ENCODE results near the gene STAP1. TPM values are rescaled to one million over a fixed set of nuclear protein-coding genes. Genes with fewer than 3 reads are reported as not detected.
"Not testable (repeated sequence)": the region's sequence is repeated elsewhere in the genome, so short reads cannot be mapped to it uniquely, and the experiment has no call there.

The STAP1 gene
- 0.08 and 0.58 TPM in 2 replicates for total RNA-seq (2014; rRNA removed; shearing (Covaris generic))

- H3K27me3 ChIP-seq = no peaks in the 10 kb centered on the region
- H3K36me3 ChIP-seq = no peaks in the 10 kb centered on the region
- H3K4me3 ChIP-seq = no peak within 1 kb of the TSS
- peaks cover 25% of the 10 kb centered on the region for H3K4me1 ChIP-seq
- H3K9me3 ChIP-seq (replicated peaks) = no peaks in the 10 kb centered on the region
- peak; percentile 33 to 68 for DNase-seq
- H3K27ac ChIP-seq = no peak within 1 kb of the TSS; the same call in 1 of the 2 replicates
Observed at GRCh38 chr4:67558493-67558892, at the start of gene STAP1. STAP1 (plus strand) TSS chr4:67558727; CDS start chr4:67558810, 83 bp downstream.

GRCh38 chr4:67512501-67512900, 46.0 kb upstream of the STAP1 start:
- Histone ChIP-seq H3K4me3 (no peak overlapping the region), H3K4me1 (no peaks in the 10 kb centered on the region), H3K27ac (no peak overlapping the region), H3K9me3 (replicated peaks) (no peaks in the 10 kb centered on the region; the same call in 1 of the 2 replicates), H3K27me3 (no peaks in the 10 kb centered on the region), H3K36me3 (peaks cover 55% of the 10 kb centered on the region)
- no peak for DNase-seq

GRCh38 chr4:67520141-67520540, 38.4 kb upstream of the STAP1 start:
- Histone ChIP-seq H3K36me3 (peaks cover 33% of the 10 kb centered on the region), H3K4me3 (no peak overlapping the region), H3K27ac (no peak overlapping the region), H3K9me3 (replicated peaks) (no peaks in the 10 kb centered on the region), H3K4me1 (no peaks in the 10 kb centered on the region), H3K27me3 (no peaks in the 10 kb centered on the region)
- DNase-seq = no peak

GRCh38 chr4:67521506-67521905, 37.0 kb upstream of the STAP1 start:
- Histone ChIP-seq H3K4me1 (peaks cover 7% of the 10 kb centered on the region), H3K27me3 (no peaks in the 10 kb centered on the region), H3K9me3 (replicated peaks) (no peaks in the 10 kb centered on the region), H3K27ac (no peak overlapping the region), H3K36me3 (peaks cover 31% of the 10 kb centered on the region), H3K4me3 (no peak overlapping the region)
- DNase-seq = no peak

- Histone ChIP-seq H3K4me3 (no peak overlapping the region), H3K27me3 (no peaks in the 10 kb centered on the region), H3K36me3 (peaks cover 33% of the 10 kb centered on the region), H3K9me3 (replicated peaks) (no peaks in the 10 kb centered on the region), H3K27ac (no peak overlapping the region), H3K4me1 (peaks cover 13% of the 10 kb centered on the region)
- no peak for DNase-seq
Observed at GRCh38 chr4:67522230-67522629, 36.3 kb upstream of the STAP1 start.

- no peaks in the 10 kb centered on the region for H3K27me3 ChIP-seq
- peaks cover 13% of the 10 kb centered on the region for H3K4me1 ChIP-seq
- no peak overlapping the region for H3K27ac ChIP-seq
- H3K4me3 ChIP-seq = no peak overlapping the region
- DNase-seq = no peak
- H3K9me3 ChIP-seq (replicated peaks) = no peaks in the 10 kb centered on the region
- H3K36me3 ChIP-seq = peaks cover 37% of the 10 kb centered on the region
Observed at GRCh38 chr4:67522851-67523671, 35.5 kb upstream of the STAP1 start.

GRCh38 chr4:67524140-67524539, 34.4 kb upstream of the STAP1 start:
- not testable (repeated sequence) for H3K27me3 ChIP-seq; DNase-seq; H3K27ac ChIP-seq; H3K9me3 ChIP-seq (replicated peaks); H3K4me3 ChIP-seq
- Histone ChIP-seq H3K4me1 (peaks cover 13% of the 10 kb centered on the region), H3K36me3 (peaks cover 39% of the 10 kb centered on the region)

- Histone ChIP-seq H3K27ac (no peak overlapping the region), H3K4me1 (peaks cover 19% of the 10 kb centered on the region), H3K9me3 (replicated peaks) (no peaks in the 10 kb centered on the region; the same call in 1 of the 2 replicates), H3K36me3 (peaks cover 70% of the 10 kb centered on the region), H3K27me3 (no peaks in the 10 kb centered on the region), H3K4me3 (no peak overlapping the region)
- peak; percentile 79 to 90 for DNase-seq
Observed at GRCh38 chr4:67531379-67531962, 27.1 kb upstream of the STAP1 start.

- Histone ChIP-seq H3K36me3 (peaks cover 73% of the 10 kb centered on the region), H3K4me1 (peaks cover 13% of the 10 kb centered on the region)
- not testable (repeated sequence) for DNase-seq; H3K27ac ChIP-seq; H3K9me3 ChIP-seq (replicated peaks); H3K4me3 ChIP-seq; H3K27me3 ChIP-seq
Observed at GRCh38 chr4:67532397-67532796, 26.1 kb upstream of the STAP1 start.

- Histone ChIP-seq H3K4me1 (peaks cover 13% of the 10 kb centered on the region), H3K9me3 (replicated peaks) (no peaks in the 10 kb centered on the region; the same call in 1 of the 2 replicates), H3K4me3 (no peak overlapping the region), H3K27ac (no peak overlapping the region), H3K27me3 (no peaks in the 10 kb centered on the region), H3K36me3 (peaks cover 75% of the 10 kb centered on the region)
- DNase-seq = no peak
Observed at GRCh38 chr4:67533112-67533511, 25.4 kb upstream of the STAP1 start.

- Histone ChIP-seq H3K27ac (no peak overlapping the region), H3K36me3 (peaks cover 73% of the 10 kb centered on the region), H3K9me3 (replicated peaks) (no peaks in the 10 kb centered on the region; the same call in 1 of the 2 replicates), H3K4me3 (no peak overlapping the region), H3K4me1 (peaks cover 10% of the 10 kb centered on the region), H3K27me3 (no peaks in the 10 kb centered on the region)
- no peak for DNase-seq
Observed at GRCh38 chr4:67535280-67535840, 23.2 kb upstream of the STAP1 start.

- H3K27ac ChIP-seq = no peak overlapping the region
- H3K9me3 ChIP-seq (replicated peaks) = no peaks in the 10 kb centered on the region
- DNase-seq = no peak
- H3K36me3 ChIP-seq = peaks cover 69% of the 10 kb centered on the region
- no peaks in the 10 kb centered on the region for H3K4me1 ChIP-seq
- no peaks in the 10 kb centered on the region for H3K27me3 ChIP-seq
- H3K4me3 ChIP-seq = no peak overlapping the region
Observed at GRCh38 chr4:67539830-67540229, 18.7 kb upstream of the STAP1 start.

GRCh38 chr4:67542076-67542475, 16.5 kb upstream of the STAP1 start:
- Histone ChIP-seq H3K9me3 (replicated peaks) (no peaks in the 10 kb centered on the region), H3K36me3 (peaks cover 50% of the 10 kb centered on the region), H3K4me3 (no peak overlapping the region), H3K4me1 (peaks cover 4% of the 10 kb centered on the region), H3K27ac (no peak overlapping the region), H3K27me3 (no peaks in the 10 kb centered on the region)
- DNase-seq = no peak

GRCh38 chr4:67545199-67546003, 13.1 kb upstream of the STAP1 start, which contains the start of gene CENPC:
CENPC (minus strand) TSS chr4:67545503; CDS start chr4:67545355, 148 bp downstream.
- peak within 1 kb of the TSS; percentile 90 for H3K27ac ChIP-seq
- no peaks in the 10 kb centered on the region for H3K27me3 ChIP-seq
- H3K4me3 ChIP-seq = peak within 1 kb of the TSS; percentile 89
- DNase-seq = peak; percentile 98 to 99
- H3K4me1 ChIP-seq = peaks cover 4% of the 10 kb centered on the region
- peaks cover 20% of the 10 kb centered on the region for H3K36me3 ChIP-seq
- H3K9me3 ChIP-seq (replicated peaks) = no peaks in the 10 kb centered on the region
